ENCODE results near the gene NODAL.

GRCh38 chr10:70441895-70442309 is 421 bp upstream of the NODAL start:
- TF ChIP-seq CTCF (conservative IDR thresholded peaks at IDR 0.05; ENCODE audit: low read depth, low read length) (no peak), EZH2 (IDR thresholded peaks at IDR 0.05; ENCODE audit: borderline replicate concordance, low read depth, low read length, poor library complexity, severe bottlenecking) (no peak)

Data from A673 (cell line).